ENCODE data around the gene ZNF496. TPM values are rescaled to one million over a fixed set of nuclear protein-coding genes. Genes with fewer than 3 reads are reported as not detected.
"Not testable (repeated sequence)": the region's sequence is repeated elsewhere in the genome, so short reads cannot be mapped to it uniquely, and the experiment has no call there.

ZNF496 gene
- total RNA-seq, 1 experiment from 2014 or later = 37.6 TPM

- intact Hi-C loops (cut with micrococcal nuclease; ENCODE audit: unreplicated experiment) = no loop called here
- CTCF ChIA-PET = no interaction called here
- no peak overlapping the region for H2AFZ ChIP-seq
These were observed 39.7 kb downstream of the ZNF496 start for GRCh38 chr1:247291833-247292561.

GRCh38 chr1:247291161-247291560 lies 40.5 kb downstream of the ZNF496 start:
- BruUV-seq (replicated peaks) = no TSS peak
- Histone ChIP-seq H2AFZ (no peak overlapping the region), H3K27ac (no peak overlapping the region), H3K9me2 (ENCODE audit: insufficient read depth) (no peaks in the 10 kb centered on the region), H3K4me3 (no peak overlapping the region), H4K20me1 (ENCODE audit: insufficient read depth) (no peaks in the 10 kb centered on the region), H3K9me3 (ENCODE audit: insufficient read depth, low read depth) (no peaks in the 10 kb centered on the region), H3F3A (ENCODE audit: insufficient read depth, low read depth) (no peaks in the 10 kb centered on the region), H3K27me3 (ENCODE audit: insufficient read depth, low read depth) (no peaks in the 10 kb centered on the region), H3K4me2 (no peak overlapping the region), H3K36me3 (ENCODE audit: low read depth) (no peaks in the 10 kb centered on the region), H3K79me2 (ENCODE audit: low read depth) (no peaks in the 10 kb centered on the region), H3K4me1 (replicated peaks; ENCODE audit: insufficient read depth) (no peaks in the 10 kb centered on the region)
- no peak for DNase-seq
- ChIA-PET CTCF (no interaction called here), POLR2A (ENCODE audit: unreplicated experiment) (no interaction called here)
- TF ChIP-seq EZH2 (IDR thresholded peaks at IDR 0.05; ENCODE audit: low read depth) (no peak), CTCF (conservative IDR thresholded peaks at IDR 0.05) (no peak)
- intact Hi-C loops (cut with micrococcal nuclease; ENCODE audit: unreplicated experiment) = no loop called here

More at GRCh38 chr1:247291833-247292561, 39.7 kb downstream of the ZNF496 start:
- POLR2A ChIA-PET (ENCODE audit: unreplicated experiment) = no interaction called here
- H3K27ac ChIP-seq = no peak overlapping the region
- H3K4me1 ChIP-seq (replicated peaks; ENCODE audit: insufficient read depth) = no peaks in the 10 kb centered on the region
- no peaks in the 10 kb centered on the region for H3F3A ChIP-seq (ENCODE audit: insufficient read depth, low read depth)
- H3K79me2 ChIP-seq (ENCODE audit: low read depth) = no peaks in the 10 kb centered on the region
- H4K20me1 ChIP-seq (ENCODE audit: insufficient read depth) = no peaks in the 10 kb centered on the region
- no peak for DNase-seq
- no peaks in the 10 kb centered on the region for H3K9me2 ChIP-seq (ENCODE audit: insufficient read depth)
- no peak overlapping the region for H3K4me2 ChIP-seq
- no peaks in the 10 kb centered on the region for H3K36me3 ChIP-seq (ENCODE audit: low read depth)
- no TSS peak for BruUV-seq (replicated peaks)
- no peak for TF ChIP-seq CTCF (conservative IDR thresholded peaks at IDR 0.05)
- no peaks in the 10 kb centered on the region for H3K9me3 ChIP-seq (ENCODE audit: insufficient read depth, low read depth)
- no peak overlapping the region for H3K4me3 ChIP-seq
- no peaks in the 10 kb centered on the region for H3K27me3 ChIP-seq (ENCODE audit: insufficient read depth, low read depth)

- POLR2A ChIA-PET (ENCODE audit: unreplicated experiment) = no interaction called here
- BruUV-seq (replicated peaks) = no TSS peak
- Histone ChIP-seq H3K4me1 (replicated peaks; ENCODE audit: insufficient read depth) (no peaks in the 10 kb centered on the region), H3F3A (ENCODE audit: insufficient read depth, low read depth) (no peaks in the 10 kb centered on the region), H3K79me2 (ENCODE audit: low read depth) (no peaks in the 10 kb centered on the region), H3K27me3 (ENCODE audit: insufficient read depth, low read depth) (no peaks in the 10 kb centered on the region), H2AFZ (no peak overlapping the region), H3K9me3 (ENCODE audit: insufficient read depth, low read depth) (no peaks in the 10 kb centered on the region), H3K9me2 (ENCODE audit: insufficient read depth) (no peaks in the 10 kb centered on the region), H3K4me2 (no peak overlapping the region), H3K27ac (no peak overlapping the region), H4K20me1 (ENCODE audit: insufficient read depth) (no peaks in the 10 kb centered on the region), H3K4me3 (no peak overlapping the region), H3K36me3 (ENCODE audit: low read depth) (no peaks in the 10 kb centered on the region)
- intact Hi-C loops (cut with micrococcal nuclease; ENCODE audit: unreplicated experiment) = no loop called here
- no peak for DNase-seq
- TF ChIP-seq CTCF (conservative IDR thresholded peaks at IDR 0.05) = no peak
- CTCF ChIA-PET = no interaction called here
These were observed 41.1 kb downstream of the ZNF496 start for GRCh38 chr1:247290576-247290975.

- H3K79me2 ChIP-seq (ENCODE audit: low read depth); H2AFZ ChIP-seq; CTCF ChIA-PET; BruUV-seq (replicated peaks); H3K4me1 ChIP-seq (replicated peaks; ENCODE audit: insufficient read depth); H3K27ac ChIP-seq; intact Hi-C loops (cut with micrococcal nuclease; ENCODE audit: unreplicated experiment); POLR2A ChIA-PET (ENCODE audit: unreplicated experiment); H3K36me3 ChIP-seq (ENCODE audit: low read depth); H4K20me1 ChIP-seq (ENCODE audit: insufficient read depth); H3K9me2 ChIP-seq (ENCODE audit: insufficient read depth); H3F3A ChIP-seq (ENCODE audit: insufficient read depth, low read depth); H3K9me3 ChIP-seq (ENCODE audit: insufficient read depth, low read depth); H3K4me3 ChIP-seq; DNase-seq; H3K27me3 ChIP-seq (ENCODE audit: insufficient read depth, low read depth); H3K4me2 ChIP-seq: not testable (repeated sequence)
These were observed 42.3 kb downstream of the ZNF496 start for GRCh38 chr1:247289274-247289892.
